ENCODE measurements around the gene GUCY2F.

DNA sequence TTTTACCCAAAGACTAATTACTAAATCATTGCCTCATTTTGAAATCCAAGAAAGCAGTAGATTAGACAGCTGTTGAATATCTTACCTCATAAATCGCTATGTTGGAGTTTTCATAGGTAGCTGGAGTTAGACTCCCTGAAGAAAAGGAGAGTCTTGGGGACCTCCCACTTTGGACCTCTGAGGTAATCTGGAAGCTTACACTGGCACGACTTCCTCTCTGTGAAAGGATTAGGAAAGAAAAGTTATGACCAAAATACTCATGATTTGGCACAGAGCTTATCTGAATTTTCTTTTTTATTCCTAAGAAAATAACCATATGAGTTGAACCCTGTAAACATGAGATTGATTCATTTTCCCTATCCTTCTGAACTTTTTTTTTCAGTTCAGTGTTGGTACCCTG lies 40.6 kb downstream of the GUCY2F start:
- TF ChIP-seq EP300 (IDR thresholded peaks at IDR 0.05) (no peak), POLR2A (IDR thresholded peaks at IDR 0.05) (no peak)
- TF ChIP-seq, protein P1, sequence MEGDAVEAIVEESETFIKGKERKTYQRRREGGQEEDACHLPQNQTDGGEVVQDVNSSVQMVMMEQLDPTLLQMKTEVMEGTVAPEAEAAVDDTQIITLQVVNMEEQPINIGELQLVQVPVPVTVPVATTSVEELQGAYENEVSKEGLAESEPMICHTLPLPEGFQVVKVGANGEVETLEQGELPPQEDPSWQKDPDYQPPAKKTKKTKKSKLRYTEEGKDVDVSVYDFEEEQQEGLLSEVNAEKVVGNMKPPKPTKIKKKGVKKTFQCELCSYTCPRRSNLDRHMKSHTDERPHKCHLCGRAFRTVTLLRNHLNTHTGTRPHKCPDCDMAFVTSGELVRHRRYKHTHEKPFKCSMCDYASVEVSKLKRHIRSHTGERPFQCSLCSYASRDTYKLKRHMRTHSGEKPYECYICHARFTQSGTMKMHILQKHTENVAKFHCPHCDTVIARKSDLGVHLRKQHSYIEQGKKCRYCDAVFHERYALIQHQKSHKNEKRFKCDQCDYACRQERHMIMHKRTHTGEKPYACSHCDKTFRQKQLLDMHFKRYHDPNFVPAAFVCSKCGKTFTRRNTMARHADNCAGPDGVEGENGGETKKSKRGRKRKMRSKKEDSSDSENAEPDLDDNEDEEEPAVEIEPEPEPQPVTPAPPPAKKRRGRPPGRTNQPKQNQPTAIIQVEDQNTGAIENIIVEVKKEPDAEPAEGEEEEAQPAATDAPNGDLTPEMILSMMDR (IDR thresholded peaks at IDR 0.05): no peak

All from gastroesophageal sphincter (tissue), 3 donors.